IPS DF 6.9 (cell line): ENCODE data around the gene UBXN2A.
"Not testable (repeated sequence)": the region's sequence is repeated elsewhere in the genome, so short reads cannot be mapped to it uniquely, and the experiment has no call there.

ENCODE experiments used
- DNase-seq: peaks from one replicate; pipeline ENCODE4 v3.0.0-alpha.2; 2013; ENCODE audit warnings: low read depth, low spot score
- H3K27ac ChIP-seq: one replicate; pipeline ENCODE4 v1.5.1; 2013; ENCODE audit warnings: low read length, control low read depth
- H3K27me3 ChIP-seq: 2 replicates; pipeline ENCODE4 v1.6.1; 2013; ENCODE audit warnings: mild to moderate bottlenecking, low read length; ENCODE audit not compliant: control insufficient read depth, insufficient read depth
- H3K36me3 ChIP-seq: 2 replicates; pipeline ENCODE4 v1.6.1; 2013; ENCODE audit warnings: low read length; ENCODE audit not compliant: control insufficient read depth, insufficient read depth
- H3K4me1 ChIP-seq: 2 replicates; pipeline ENCODE4 v1.6.1; 2013; ENCODE audit warnings: low read length; ENCODE audit not compliant: control insufficient read depth, insufficient read depth
- H3K4me3 ChIP-seq: 2 replicates; pipeline ENCODE4 v1.5.1; 2013; ENCODE audit warnings: mild to moderate bottlenecking, low read length
- H3K9me3 ChIP-seq: 2 replicates; pipeline ENCODE4 v1.6.1; 2013; ENCODE audit warnings: low read length, inconsistent platforms; ENCODE audit not compliant: control insufficient read depth, insufficient read depth
- WGBS: extraction: QIAGEN DNeasy Blood & Tissue Kit; methylation state at CpG from one replicate; pipeline ENCODE4 v1.1.7; 2013; ENCODE audit warnings: mixed read lengths, missing lambda C conversion rate; ENCODE audit not compliant: insufficient read length, insufficient coverage; 5-methylcytosine and 5-hydroxymethylcytosine counted together

UBXN2A gene

GRCh38 chr2:24022324-24022974, 82.2 kb downstream of the UBXN2A start:
- Histone ChIP-seq H3K9me3 (no peaks in the 10 kb centered on the region), H3K36me3 (0 out of 2 replicates have a peak, but pooled peaks cover 3% of the 10 kb centered on the region), H3K4me1 (peaks cover 7% of the 10 kb centered on the region), H3K27me3 (no peaks in the 10 kb centered on the region), H3K4me3 (no peak overlapping the region), H3K27ac (no peak overlapping the region)
- no CpG with 5 or more reads among the region's 14 CpGs for WGBS
- DNase-seq = no peak

GRCh38 chr2:24022975-24023575, 82.8 kb downstream of the UBXN2A start:
- H3K9me3 ChIP-seq = no peaks in the 10 kb centered on the region
- H3K36me3 ChIP-seq = 0 out of 2 replicates have a peak, but pooled peaks cover 3% of the 10 kb centered on the region
- H3K4me1 ChIP-seq = peaks cover 6% of the 10 kb centered on the region
- H3K27ac ChIP-seq = no peak overlapping the region
- no CpG with 5 or more reads among the region's 16 CpGs for WGBS
- no peak for DNase-seq
- H3K27me3 ChIP-seq = no peaks in the 10 kb centered on the region
- H3K4me3 ChIP-seq = no peak overlapping the region

GRCh38 chr2:24024018-24024417, 83.8 kb downstream of the UBXN2A start:
- Histone ChIP-seq H3K4me1 (peaks cover 5% of the 10 kb centered on the region), H3K27me3 (no peaks in the 10 kb centered on the region), H3K4me3 (no peak overlapping the region), H3K27ac (no peak overlapping the region), H3K36me3 (0 out of 2 replicates have a peak, but pooled peaks cover 3% of the 10 kb centered on the region), H3K9me3 (no peaks in the 10 kb centered on the region)
- no CpG with 5 or more reads among the region's 12 CpGs for WGBS
- no peak for DNase-seq

- no peak overlapping the region for H3K27ac ChIP-seq
- no peak for DNase-seq
- peaks cover 5% of the 10 kb centered on the region for H3K4me1 ChIP-seq
- no peaks in the 10 kb centered on the region for H3K27me3 ChIP-seq
- no peaks in the 10 kb centered on the region for H3K9me3 ChIP-seq
- H3K36me3 ChIP-seq = peaks cover 5% of the 10 kb centered on the region; the same call in 1 of the 2 replicates
- no peak overlapping the region for H3K4me3 ChIP-seq
- WGBS = no CpG with 5 or more reads among the region's 17 CpGs
Measured at GRCh38 chr2:24024996-24025663, 84.9 kb downstream of the UBXN2A start.

GRCh38 chr2:24026233-24026632, 86.0 kb downstream of the UBXN2A start:
- no CpG with 5 or more reads among the region's 2 CpGs for WGBS
- H3K4me1 ChIP-seq = peaks cover 5% of the 10 kb centered on the region
- no peak overlapping the region for H3K4me3 ChIP-seq
- H3K36me3 ChIP-seq = peaks cover 12% of the 10 kb centered on the region
- H3K27me3 ChIP-seq = no peaks in the 10 kb centered on the region
- H3K9me3 ChIP-seq = no peaks in the 10 kb centered on the region
- H3K27ac ChIP-seq = no peak overlapping the region
- DNase-seq = no peak

GRCh38 chr2:24038786-24039499, 98.7 kb downstream of the UBXN2A start:
- no peaks in the 10 kb centered on the region for H3K4me1 ChIP-seq
- no CpG with 5 or more reads among the region's 9 CpGs for WGBS
- no peaks in the 10 kb centered on the region for H3K27me3 ChIP-seq
- no peaks in the 10 kb centered on the region for H3K9me3 ChIP-seq
- peaks cover 10% of the 10 kb centered on the region for H3K36me3 ChIP-seq
- H3K4me3 ChIP-seq = no peak overlapping the region
- H3K27ac ChIP-seq = no peak overlapping the region
- no peak for DNase-seq

GRCh38 chr2:24040511-24040910, 100.2 kb downstream of the UBXN2A start:
- peaks cover 10% of the 10 kb centered on the region for H3K36me3 ChIP-seq
- no CpG with 5 or more reads among the region's 4 CpGs for WGBS
- H3K27ac ChIP-seq = no peak overlapping the region
- no peak for DNase-seq
- no peaks in the 10 kb centered on the region for H3K4me1 ChIP-seq
- H3K4me3 ChIP-seq = no peak overlapping the region
- H3K27me3 ChIP-seq = no peaks in the 10 kb centered on the region
- no peaks in the 10 kb centered on the region for H3K9me3 ChIP-seq

GRCh38 chr2:24043133-24043532, 102.9 kb downstream of the UBXN2A start:
- no CpG with 5 or more reads among the region's 6 CpGs for WGBS
- DNase-seq, H3K4me3 ChIP-seq, H3K27ac ChIP-seq, H3K36me3 ChIP-seq, H3K27me3 ChIP-seq, H3K9me3 ChIP-seq, H3K4me1 ChIP-seq: not testable (repeated sequence)

GRCh38 chr2:24045511-24046508, 105.5 kb downstream of the UBXN2A start:
- Histone ChIP-seq H3K27ac (no peak overlapping the region), H3K36me3 (no peaks in the 10 kb centered on the region), H3K4me1 (no peaks in the 10 kb centered on the region), H3K4me3 (no peak overlapping the region), H3K27me3 (no peaks in the 10 kb centered on the region), H3K9me3 (no peaks in the 10 kb centered on the region)
- DNase-seq = no peak
- WGBS = no CpG with 5 or more reads among the region's 11 CpGs
